ENCODE measurements around the gene PLEKHG5. TPM values are rescaled to one million over a fixed set of nuclear protein-coding genes. Genes with fewer than 3 reads are reported as not detected.

PLEKHG5 gene
- total and polyA plus RNA-seq, 4 experiments from 2014 or later: 1.7 to 11.8 (median 6.2) TPM

DNA sequence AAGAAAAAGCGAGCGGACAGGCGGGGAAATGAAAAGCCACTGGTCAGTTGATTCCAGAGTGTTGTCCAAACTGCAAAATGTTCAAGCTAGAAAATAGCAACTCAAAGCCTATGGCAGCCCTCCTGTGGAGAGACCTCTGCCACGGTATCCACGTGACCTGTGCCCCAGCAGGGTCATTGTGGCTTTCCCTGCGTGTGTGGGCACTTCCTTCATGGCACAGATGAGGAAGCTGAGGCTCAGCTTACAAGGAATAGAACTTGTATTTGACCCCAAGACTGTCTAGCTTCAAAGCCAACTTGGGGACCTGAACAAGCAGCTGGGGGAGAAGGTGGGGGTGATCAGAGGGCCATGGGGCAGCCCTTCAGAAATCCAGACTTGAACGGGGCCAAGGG lies 15.6 kb upstream of the PLEKHG5 start:
- no peaks in the 10 kb centered on the region for H3K27me3 ChIP-seq (ENCODE audit: insufficient read depth, low read length)
- ChIA-PET CTCF (ENCODE audit: partially characterized antibody) (interaction anchor here (1.3 kb wide), 1 partner anchor 17 kb away, joined by 3 read pairs; no protein-coding TSS in a partner anchor), POLR2A (ENCODE audit: partially characterized antibody) (interaction anchor here (1.1 kb wide), 1 partner anchor 16 kb away, joined by 4 read pairs; the partner anchor contains the start of gene PLEKHG5)
- H3K36me3 Mint-ChIP-seq: no peaks in the 10 kb centered on the region
- intact Hi-C loops (cut with micrococcal nuclease): no loop called here
- DNase-seq: no peak
- H3K36me3 ChIP-seq (ENCODE audit: insufficient read depth, low read length): no peaks in the 10 kb centered on the region
- H3K9me3 Mint-ChIP-seq: no peaks in the 10 kb centered on the region
- H3K27ac Mint-ChIP-seq: no peak overlapping the region
- no peaks in the 10 kb centered on the region for H3K9me3 ChIP-seq (ENCODE audit: control insufficient read depth in 1 of 2, low read length in 2 of 2)
- no peaks in the 10 kb centered on the region for H3K4me1 Mint-ChIP-seq
- H3K27ac ChIP-seq (ENCODE audit: low read depth, low read length): no peak overlapping the region
- H3K27me3 Mint-ChIP-seq: peaks cover 0 to 5% of the 10 kb centered on the region in 2 donors
- no peak overlapping the region for H3K4me3 Mint-ChIP-seq
- H3K4me3 ChIP-seq (ENCODE audit: low read length in 2 of 2): no peak overlapping the region
- no peaks in the 10 kb centered on the region for H3K4me1 ChIP-seq (ENCODE audit: insufficient read depth, low read length)

GRCh38 chr1:6506210-6507036 lies 15.0 kb upstream of the PLEKHG5 start:
- H3K27me3 Mint-ChIP-seq: peaks cover 0 to 5% of the 10 kb centered on the region in 2 donors
- H3K4me1 ChIP-seq (ENCODE audit: insufficient read depth, low read length): no peaks in the 10 kb centered on the region
- no peak for DNase-seq
- ChIA-PET CTCF (ENCODE audit: partially characterized antibody) (interaction anchor here (1.3 kb wide), 1 partner anchor 16 kb away, joined by 3 read pairs; no protein-coding TSS in a partner anchor), POLR2A (ENCODE audit: partially characterized antibody) (no interaction called here)
- H3K9me3 Mint-ChIP-seq: no peaks in the 10 kb centered on the region
- H3K27ac Mint-ChIP-seq: no peak overlapping the region
- no peaks in the 10 kb centered on the region for H3K4me1 Mint-ChIP-seq
- H3K27me3 ChIP-seq (ENCODE audit: insufficient read depth, low read length): no peaks in the 10 kb centered on the region
- intact Hi-C loops (cut with micrococcal nuclease): no loop called here
- H3K27ac ChIP-seq (ENCODE audit: low read depth, low read length): no peak overlapping the region
- H3K4me3 Mint-ChIP-seq: no peak overlapping the region
- H3K4me3 ChIP-seq (ENCODE audit: low read length in 2 of 2): no peak overlapping the region
- H3K36me3 Mint-ChIP-seq: no peaks in the 10 kb centered on the region
- H3K36me3 ChIP-seq (ENCODE audit: insufficient read depth, low read length): no peaks in the 10 kb centered on the region
- H3K9me3 ChIP-seq (ENCODE audit: control insufficient read depth in 1 of 2, low read length in 2 of 2): no peaks in the 10 kb centered on the region

- Mint-ChIP-seq H3K36me3 (no peaks in the 10 kb centered on the region), H3K27ac (no peak overlapping the region), H3K4me1 (peaks cover 0 to 1% (median 0%) of the 10 kb centered on the region in 4 donors), H3K4me3 (no peak overlapping the region), H3K27me3 (peaks cover 0 to 5% of the 10 kb centered on the region in 2 donors), H3K9me3 (no peaks in the 10 kb centered on the region)
- intact Hi-C loops (cut with micrococcal nuclease): no loop called here
- Histone ChIP-seq H3K36me3 (ENCODE audit: insufficient read depth, low read length) (no peaks in the 10 kb centered on the region), H3K27ac (ENCODE audit: low read depth, low read length) (no peak overlapping the region), H3K4me3 (ENCODE audit: low read length in 2 of 2) (no peak overlapping the region), H3K27me3 (ENCODE audit: insufficient read depth, low read length) (no peaks in the 10 kb centered on the region), H3K4me1 (ENCODE audit: insufficient read depth, low read length) (no peaks in the 10 kb centered on the region), H3K9me3 (ENCODE audit: control insufficient read depth in 1 of 2, low read length in 2 of 2) (no peaks in the 10 kb centered on the region)
- CTCF ChIA-PET (ENCODE audit: partially characterized antibody): no interaction called here
- POLR2A ChIA-PET (ENCODE audit: partially characterized antibody): no interaction called here
- DNase-seq: no peak
Measured at GRCh38 chr1:6505367-6506209, 14.1 kb upstream of the PLEKHG5 start.

DNA sequence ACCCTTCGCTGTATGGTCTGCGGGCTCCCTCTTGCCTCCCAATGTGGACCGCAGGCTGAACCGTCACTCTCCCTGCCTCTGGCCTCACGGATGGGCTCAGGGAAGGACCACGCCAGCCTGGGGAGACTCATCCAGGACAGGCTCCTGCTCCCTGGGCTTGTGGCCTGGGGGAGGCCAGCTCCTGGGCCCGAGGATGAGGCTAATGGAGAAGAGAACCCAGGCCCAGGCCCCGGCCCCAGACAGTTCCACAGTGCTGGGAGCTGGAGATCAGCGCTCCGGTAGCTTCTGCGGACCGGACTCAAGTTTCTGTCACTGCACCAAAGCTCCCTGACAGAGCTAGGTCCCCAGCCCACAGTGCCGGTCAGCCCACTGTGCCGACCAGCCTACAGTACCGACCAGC lies 13.4 kb upstream of the PLEKHG5 start:
- H3K36me3 ChIP-seq (ENCODE audit: insufficient read depth, low read length): no peaks in the 10 kb centered on the region
- Mint-ChIP-seq H3K9me3 (no peaks in the 10 kb centered on the region), H3K27me3 (peaks cover 0 to 5% of the 10 kb centered on the region in 2 donors), H3K36me3 (no peaks in the 10 kb centered on the region), H3K4me1 (peaks cover 0 to 1% (median 0%) of the 10 kb centered on the region in 4 donors), H3K27ac (no peak overlapping the region), H3K4me3 (no peak overlapping the region)
- no peak for DNase-seq
- no peaks in the 10 kb centered on the region for H3K4me1 ChIP-seq (ENCODE audit: insufficient read depth, low read length)
- no peaks in the 10 kb centered on the region for H3K9me3 ChIP-seq (ENCODE audit: control insufficient read depth in 1 of 2, low read length in 2 of 2)
- intact Hi-C loops (cut with micrococcal nuclease): no loop called here
- CTCF ChIA-PET (ENCODE audit: partially characterized antibody): interaction anchor here (1.2 kb wide), 1 partner anchor 18 kb away, joined by 3 read pairs; no protein-coding TSS in a partner anchor
- no peak overlapping the region for H3K27ac ChIP-seq (ENCODE audit: low read depth, low read length)
- no peaks in the 10 kb centered on the region for H3K27me3 ChIP-seq (ENCODE audit: insufficient read depth, low read length)
- POLR2A ChIA-PET (ENCODE audit: partially characterized antibody): no interaction called here
- no peak overlapping the region for H3K4me3 ChIP-seq (ENCODE audit: low read length in 2 of 2)

DNA sequence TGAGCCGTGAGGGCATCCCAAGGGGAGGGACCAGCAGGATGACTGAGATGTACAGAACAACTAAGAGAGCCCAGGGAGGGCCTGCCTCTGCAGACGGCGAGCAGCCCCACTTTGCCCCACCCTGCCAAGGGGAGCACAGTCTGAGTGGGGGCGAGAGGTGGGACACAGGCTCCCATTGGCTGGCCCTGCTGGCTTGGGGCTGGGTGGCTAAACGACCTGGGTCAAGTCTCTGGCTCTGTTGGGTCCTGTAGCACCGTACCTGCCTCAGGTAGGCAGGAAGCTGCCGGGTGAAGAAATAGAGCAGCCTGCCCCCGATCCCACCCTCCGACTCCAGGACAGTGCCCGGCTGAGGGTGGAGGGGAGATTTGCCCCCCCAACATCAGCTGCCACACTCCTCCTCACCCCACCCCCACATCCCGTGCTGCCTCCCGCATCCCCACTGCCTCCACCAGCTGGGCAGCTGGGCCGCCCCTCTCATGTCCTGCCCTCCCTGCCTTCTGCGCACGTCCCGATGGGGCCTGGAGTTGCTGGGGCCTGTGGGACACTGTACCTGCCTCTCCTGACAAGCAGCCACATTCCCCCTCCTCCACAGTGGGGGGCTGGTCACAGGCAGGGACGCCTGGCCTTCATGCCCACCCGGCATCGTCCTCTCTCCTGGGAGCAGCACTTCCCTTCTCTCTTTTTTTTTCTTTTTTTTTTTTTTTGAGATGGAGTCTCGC lies 12.6 kb upstream of the PLEKHG5 start:
- H3K4me3 Mint-ChIP-seq: no peak overlapping the region
- ChIA-PET CTCF (ENCODE audit: partially characterized antibody) (interaction anchor here (1.2 kb wide), 1 partner anchor 18 kb away, joined by 3 read pairs; no protein-coding TSS in a partner anchor), POLR2A (ENCODE audit: partially characterized antibody) (no interaction called here)
- Histone ChIP-seq H3K27ac (ENCODE audit: low read depth, low read length) (no peak overlapping the region), H3K9me3 (ENCODE audit: control insufficient read depth in 1 of 2, low read length in 2 of 2) (no peaks in the 10 kb centered on the region), H3K36me3 (ENCODE audit: insufficient read depth, low read length) (no peaks in the 10 kb centered on the region), H3K4me1 (ENCODE audit: insufficient read depth, low read length) (no peaks in the 10 kb centered on the region), H3K4me3 (ENCODE audit: low read length in 2 of 2) (no peak overlapping the region), H3K27me3 (ENCODE audit: insufficient read depth, low read length) (no peaks in the 10 kb centered on the region)
- no peaks in the 10 kb centered on the region for H3K9me3 Mint-ChIP-seq
- H3K4me1 Mint-ChIP-seq: peaks cover 0 to 1% (median 0%) of the 10 kb centered on the region in 4 donors
- no peaks in the 10 kb centered on the region for H3K36me3 Mint-ChIP-seq
- peaks cover 0 to 5% of the 10 kb centered on the region in 2 donors for H3K27me3 Mint-ChIP-seq
- H3K27ac Mint-ChIP-seq: no peak overlapping the region
- DNase-seq: no peak
- intact Hi-C loops (cut with micrococcal nuclease): no loop called here

- H3K4me3 ChIP-seq (ENCODE audit: low read length in 2 of 2): no peak overlapping the region
- Mint-ChIP-seq H3K4me3 (no peak overlapping the region), H3K9me3 (no peaks in the 10 kb centered on the region), H3K27me3 (peaks cover 0 to 5% of the 10 kb centered on the region in 2 donors), H3K27ac (no peak overlapping the region), H3K36me3 (no peaks in the 10 kb centered on the region), H3K4me1 (peaks cover 4 to 9% (median 8%) of the 10 kb centered on the region in 4 donors)
- no peak overlapping the region for H3K27ac ChIP-seq (ENCODE audit: low read depth, low read length)
- CTCF ChIA-PET (ENCODE audit: partially characterized antibody): no interaction called here
- peaks cover 6% of the 10 kb centered on the region for H3K4me1 ChIP-seq (ENCODE audit: insufficient read depth, low read length)
- POLR2A ChIA-PET (ENCODE audit: partially characterized antibody): interaction anchor here (1.3 kb wide), 1 partner anchor 9 kb away, joined by 3 read pairs; no protein-coding TSS in a partner anchor
- no peaks in the 10 kb centered on the region for H3K27me3 ChIP-seq (ENCODE audit: insufficient read depth, low read length)
- intact Hi-C loops (cut with micrococcal nuclease): no loop called here
- DNase-seq: no peak
- no peaks in the 10 kb centered on the region for H3K36me3 ChIP-seq (ENCODE audit: insufficient read depth, low read length)
- H3K9me3 ChIP-seq (ENCODE audit: control insufficient read depth in 1 of 2, low read length in 2 of 2): no peaks in the 10 kb centered on the region
Measured at GRCh38 chr1:6502000-6502891, 10.8 kb upstream of the PLEKHG5 start.

Measured in CD4-positive, alpha-beta memory T cell (primary cell).